Measurements from ENCODE around the gene RAP2A.

The RAP2A gene

GRCh38 chr13:97471711-97472110, 37.7 kb downstream of the RAP2A start:
- no peaks in the 10 kb centered on the region for H3F3A ChIP-seq (ENCODE audit: insufficient read depth, low read length)
- H3K27ac ChIP-seq (ENCODE audit: low read length) = no peak overlapping the region
- no peaks in the 10 kb centered on the region for H3K27me3 ChIP-seq (replicated peaks; ENCODE audit: insufficient read depth, low read length)
- no peaks in the 10 kb centered on the region for H3K36me3 ChIP-seq (replicated peaks; ENCODE audit: insufficient read depth, low read length)
- H3K9ac ChIP-seq (ENCODE audit: low read length) = no peak overlapping the region
- no peaks in the 10 kb centered on the region for H3K4me1 ChIP-seq (ENCODE audit: low read length)
- no peak overlapping the region for H2AFZ ChIP-seq (ENCODE audit: low read length)
- no peak for TF ChIP-seq EZH2 (optimal IDR thresholded peaks at IDR 0.05; ENCODE audit: low read depth, low read length)
- no peak for TF ChIP-seq EZH2phosphoT487 (IDR thresholded peaks at IDR 0.05; ENCODE audit: low read length)
- no peak for TF ChIP-seq CTCF (IDR thresholded peaks at IDR 0.05; ENCODE audit: low read length)
- no peak overlapping the region for H3K4me3 ChIP-seq (ENCODE audit: low read length)
- no peaks in the 10 kb centered on the region for H4K20me1 ChIP-seq (ENCODE audit: insufficient read depth, low read length)
- H3K9me3 ChIP-seq (replicated peaks; ENCODE audit: insufficient read depth, low read length) = no peaks in the 10 kb centered on the region
- no peaks in the 10 kb centered on the region for H3K9me2 ChIP-seq (replicated peaks; ENCODE audit: insufficient read depth, low read length)
- DNase-seq = no peak
- H3K79me2 ChIP-seq (ENCODE audit: low read length) = no peaks in the 10 kb centered on the region
- no peak overlapping the region for H3K4me2 ChIP-seq (ENCODE audit: low read depth, low read length)

GRCh38 chr13:97474349-97474980, 40.5 kb downstream of the RAP2A start:
- TF ChIP-seq EZH2phosphoT487 (IDR thresholded peaks at IDR 0.05; ENCODE audit: low read length) (no peak), CTCF (IDR thresholded peaks at IDR 0.05; ENCODE audit: low read length) (no peak), EZH2 (optimal IDR thresholded peaks at IDR 0.05; ENCODE audit: low read depth, low read length) (no peak)
- no peaks in the 10 kb centered on the region for H3F3A ChIP-seq (ENCODE audit: insufficient read depth, low read length)
- H3K4me2 ChIP-seq (ENCODE audit: low read depth, low read length) = no peak overlapping the region
- H3K36me3 ChIP-seq (replicated peaks; ENCODE audit: insufficient read depth, low read length) = no peaks in the 10 kb centered on the region
- no peaks in the 10 kb centered on the region for H3K27me3 ChIP-seq (replicated peaks; ENCODE audit: insufficient read depth, low read length)
- H4K20me1 ChIP-seq (ENCODE audit: insufficient read depth, low read length) = no peaks in the 10 kb centered on the region
- H3K9me2 ChIP-seq (replicated peaks; ENCODE audit: insufficient read depth, low read length) = no peaks in the 10 kb centered on the region
- no peak overlapping the region for H3K4me3 ChIP-seq (ENCODE audit: low read length)
- H2AFZ ChIP-seq (ENCODE audit: low read length) = no peak overlapping the region
- no peaks in the 10 kb centered on the region for H3K4me1 ChIP-seq (ENCODE audit: low read length)
- H3K27ac ChIP-seq (ENCODE audit: low read length) = no peak overlapping the region
- no peaks in the 10 kb centered on the region for H3K9me3 ChIP-seq (replicated peaks; ENCODE audit: insufficient read depth, low read length)
- H3K9ac ChIP-seq (ENCODE audit: low read length) = no peak overlapping the region
- H3K79me2 ChIP-seq (ENCODE audit: low read length) = no peaks in the 10 kb centered on the region
- no peak for DNase-seq

- no peak for DNase-seq
- Histone ChIP-seq H3K27ac (ENCODE audit: low read length) (no peak overlapping the region), H3K9me2 (replicated peaks; ENCODE audit: insufficient read depth, low read length) (no peaks in the 10 kb centered on the region), H3K4me1 (ENCODE audit: low read length) (no peaks in the 10 kb centered on the region), H3K4me2 (ENCODE audit: low read depth, low read length) (no peak overlapping the region), H3K4me3 (ENCODE audit: low read length) (no peak overlapping the region), H3K79me2 (ENCODE audit: low read length) (no peaks in the 10 kb centered on the region), H3K36me3 (replicated peaks; ENCODE audit: insufficient read depth, low read length) (no peaks in the 10 kb centered on the region), H3K9me3 (replicated peaks; ENCODE audit: insufficient read depth, low read length) (no peaks in the 10 kb centered on the region), H3K27me3 (replicated peaks; ENCODE audit: insufficient read depth, low read length) (no peaks in the 10 kb centered on the region), H2AFZ (ENCODE audit: low read length) (no peak overlapping the region), H3K9ac (ENCODE audit: low read length) (no peak overlapping the region), H3F3A (ENCODE audit: insufficient read depth, low read length) (no peaks in the 10 kb centered on the region), H4K20me1 (ENCODE audit: insufficient read depth, low read length) (no peaks in the 10 kb centered on the region)
- TF ChIP-seq EZH2phosphoT487 (IDR thresholded peaks at IDR 0.05; ENCODE audit: low read length) (no peak), EZH2 (optimal IDR thresholded peaks at IDR 0.05; ENCODE audit: low read depth, low read length) (no peak), CTCF (IDR thresholded peaks at IDR 0.05; ENCODE audit: low read length) (no peak)
These were observed 41.0 kb downstream of the RAP2A start for GRCh38 chr13:97475011-97475410.
